Raji (cell line): ENCODE results near the gene APLF.

ENCODE experiments used
- POLR2A ChIP-seq: IDR thresholded peaks from 2 replicates; pipeline ENCODE4 v1.6.1; 2011; ENCODE audit warnings: low read depth, low read length, control low read depth; ENCODE audit not compliant: insufficient read depth

Gene APLF, protein sequence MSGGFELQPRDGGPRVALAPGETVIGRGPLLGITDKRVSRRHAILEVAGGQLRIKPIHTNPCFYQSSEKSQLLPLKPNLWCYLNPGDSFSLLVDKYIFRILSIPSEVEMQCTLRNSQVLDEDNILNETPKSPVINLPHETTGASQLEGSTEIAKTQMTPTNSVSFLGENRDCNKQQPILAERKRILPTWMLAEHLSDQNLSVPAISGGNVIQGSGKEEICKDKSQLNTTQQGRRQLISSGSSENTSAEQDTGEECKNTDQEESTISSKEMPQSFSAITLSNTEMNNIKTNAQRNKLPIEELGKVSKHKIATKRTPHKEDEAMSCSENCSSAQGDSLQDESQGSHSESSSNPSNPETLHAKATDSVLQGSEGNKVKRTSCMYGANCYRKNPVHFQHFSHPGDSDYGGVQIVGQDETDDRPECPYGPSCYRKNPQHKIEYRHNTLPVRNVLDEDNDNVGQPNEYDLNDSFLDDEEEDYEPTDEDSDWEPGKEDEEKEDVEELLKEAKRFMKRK

DNA sequence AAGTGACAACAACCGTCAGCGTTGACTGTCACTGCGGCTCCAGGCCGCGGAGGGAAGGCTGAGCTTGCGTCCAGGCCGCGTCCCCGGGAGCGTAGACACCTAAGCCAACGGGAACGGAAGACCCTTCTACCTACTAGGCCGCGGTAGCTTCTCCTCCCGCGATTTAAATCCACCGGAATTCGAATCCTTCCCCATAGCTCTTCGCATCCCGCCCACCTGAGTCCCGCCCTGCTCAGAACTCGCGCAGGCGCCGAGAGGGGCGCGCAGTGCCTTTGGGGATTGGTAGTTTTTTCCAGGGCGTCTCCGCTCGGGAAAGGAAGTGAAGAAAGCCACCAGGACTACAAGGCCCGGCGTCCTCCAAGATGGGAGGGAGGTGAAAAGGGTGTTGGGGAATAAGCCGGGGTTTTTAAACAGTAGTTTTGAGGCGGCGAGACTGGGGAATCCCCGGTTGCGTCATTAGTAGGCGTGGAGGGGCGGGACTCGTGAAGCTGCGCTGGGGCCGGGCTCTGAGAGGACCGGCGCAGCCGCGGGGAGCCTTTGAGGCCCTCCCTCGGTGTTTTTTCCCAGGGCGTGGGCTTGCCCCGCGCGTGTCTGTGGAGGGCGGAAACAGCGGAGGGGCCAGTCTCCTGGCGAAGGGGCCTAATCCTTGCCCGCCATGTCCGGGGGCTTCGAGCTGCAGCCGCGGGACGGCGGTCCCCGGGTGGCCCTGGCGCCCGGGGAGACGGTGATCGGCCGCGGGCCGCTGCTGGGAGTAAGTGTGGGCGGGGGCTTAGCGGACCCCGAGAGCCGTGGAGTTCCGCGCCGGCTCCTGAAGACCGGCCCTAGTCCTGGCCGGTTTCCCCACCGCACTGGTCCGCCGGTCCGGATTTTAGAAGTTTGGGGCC, at the start of gene APLF, which contains the start of gene FBXO48:
APLF (plus strand) TSS at position 509 of the 884 bp plus-strand sequence; CDS start at position 656, 147 bp downstream.
FBXO48 (minus strand) TSS at position 218 of the 884 bp plus-strand sequence. CDS start 2,149 bp downstream, outside the sequence.
- TF ChIP-seq POLR2A = peak; percentile 78

- peak; percentile 47; the same call in 1 of the 2 replicates for TF ChIP-seq POLR2A
Measured at GRCh38 chr2:68417926-68418325, 49.5 kb upstream of the APLF start.

- no peak for TF ChIP-seq POLR2A
Measured at GRCh38 chr2:68418419-68418818, 49.0 kb upstream of the APLF start.

DNA sequence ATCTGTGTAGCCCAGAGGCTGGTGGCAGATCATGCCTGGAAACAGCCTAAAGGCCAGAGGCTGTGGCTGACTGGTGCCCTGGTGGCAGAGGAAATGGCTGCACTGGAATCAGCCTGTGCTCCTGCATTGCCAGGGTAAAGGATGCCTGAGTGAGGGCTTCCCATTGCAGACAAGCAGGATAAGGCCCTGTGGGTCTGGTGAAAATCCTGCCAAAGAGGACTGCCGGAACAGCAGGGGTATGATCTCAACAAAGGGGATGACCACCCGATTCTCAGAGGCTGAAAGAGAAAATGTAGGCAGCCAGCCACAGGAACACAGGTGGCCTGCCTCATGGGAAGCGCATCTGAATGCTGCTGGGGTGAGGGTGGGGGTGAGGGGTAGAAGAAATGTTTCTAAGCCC, 48.5 kb upstream of the APLF start:
- peak; percentile 44; the same call in 1 of the 2 replicates for TF ChIP-seq POLR2A

- TF ChIP-seq POLR2A = no peak
Measured at GRCh38 chr2:68420254-68420910, 47.0 kb upstream of the APLF start.

GRCh38 chr2:68423966-68424650, 43.3 kb upstream of the APLF start:
- TF ChIP-seq POLR2A = no peak

GRCh38 chr2:68425503-68425902, 41.9 kb upstream of the APLF start:
- TF ChIP-seq POLR2A = no peak

- peak; percentile 39; the same call in 1 of the 2 replicates for TF ChIP-seq POLR2A
Measured at GRCh38 chr2:68426446-68426845, 40.9 kb upstream of the APLF start.

- TF ChIP-seq POLR2A = peak; percentile 61
Measured at GRCh38 chr2:68426848-68427579, 40.4 kb upstream of the APLF start.

- no peak for TF ChIP-seq POLR2A
Measured at GRCh38 chr2:68428126-68428525, 39.3 kb upstream of the APLF start.

- no peak for TF ChIP-seq POLR2A
Measured at GRCh38 chr2:68428746-68429145, 38.6 kb upstream of the APLF start.

GRCh38 chr2:68429311-68429826, 38.0 kb upstream of the APLF start:
- no peak for TF ChIP-seq POLR2A

- TF ChIP-seq POLR2A = no peak
Measured at GRCh38 chr2:68431316-68431972, 35.9 kb upstream of the APLF start.
